ENCODE results near the gene JAK1.

JAK1 gene

DNA sequence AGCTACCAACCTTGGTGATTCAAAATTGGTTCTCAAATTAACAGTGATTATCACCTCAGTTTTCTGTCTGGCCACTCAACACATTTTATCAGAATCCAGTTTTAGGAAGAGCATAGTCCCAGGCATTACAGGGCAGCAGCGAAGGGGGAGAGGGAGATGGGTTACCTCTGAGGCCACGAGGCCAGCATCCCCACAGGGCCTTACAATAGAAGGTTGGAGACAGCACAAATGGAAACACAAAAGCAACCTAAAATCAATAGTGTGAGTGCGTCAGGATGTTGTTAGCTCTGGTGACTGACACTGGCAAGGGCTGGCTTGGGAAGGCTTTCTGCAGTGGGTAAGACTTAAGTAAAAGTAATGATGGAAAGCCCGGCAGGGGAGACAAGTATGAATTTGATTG is 79.5 kb downstream of the JAK1 start:
- no peak for DNase-seq

DNA sequence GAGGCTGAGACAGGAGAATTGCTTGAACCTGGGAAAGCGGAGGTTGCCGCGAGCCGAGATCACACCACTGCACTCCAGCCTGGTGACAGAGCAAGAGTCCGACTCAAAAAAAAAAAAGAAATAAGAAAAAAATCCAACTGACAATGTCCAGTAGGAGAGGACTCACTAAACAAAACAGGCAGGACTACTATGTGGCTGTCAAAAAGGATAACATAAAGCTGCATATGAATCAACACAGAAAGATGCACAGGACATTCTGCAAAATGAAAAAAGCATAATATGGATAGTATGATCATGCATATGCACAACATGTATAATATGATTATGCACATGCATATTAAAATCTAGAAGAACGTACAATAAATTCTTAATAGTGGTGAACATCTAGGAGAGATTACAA is 80.7 kb downstream of the JAK1 start:
- no peak for DNase-seq

DNA sequence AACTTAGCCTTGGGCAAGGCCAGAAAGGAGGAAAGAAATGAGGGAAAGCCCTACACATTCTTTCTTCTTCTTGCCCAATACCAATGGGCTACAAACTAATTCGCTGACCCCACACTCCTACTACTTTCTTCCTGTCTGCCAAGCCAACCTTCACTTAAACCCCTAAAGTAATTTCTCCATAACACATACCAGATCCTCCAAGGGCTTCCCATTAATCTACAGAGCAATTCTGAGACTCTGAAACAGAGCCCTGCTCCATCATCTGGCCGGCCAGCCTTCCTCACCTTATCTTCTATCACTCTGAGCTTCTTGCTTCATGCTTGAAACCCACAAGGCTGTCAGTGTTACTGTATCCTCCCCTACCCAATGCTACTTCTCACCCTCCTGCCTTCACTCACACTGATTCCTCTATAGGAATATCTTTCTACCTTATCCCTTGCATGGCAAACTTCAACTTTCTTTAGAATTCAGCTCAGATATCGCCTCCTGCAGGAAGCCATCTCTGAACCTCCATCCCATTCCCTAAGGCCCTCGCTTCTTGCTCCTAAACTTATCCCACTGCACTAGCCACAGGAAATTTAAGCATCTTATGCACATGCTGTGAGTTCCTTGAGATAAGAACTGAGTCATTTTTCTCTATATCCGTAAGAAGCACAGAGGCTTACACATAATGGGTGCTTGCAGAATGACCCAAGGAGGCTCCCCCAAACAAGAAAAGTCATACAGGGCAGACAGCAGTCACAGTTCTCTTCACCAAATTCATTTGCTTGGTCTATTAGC is 81.9 kb downstream of the JAK1 start:
- DNase-seq, result no peak

DNA sequence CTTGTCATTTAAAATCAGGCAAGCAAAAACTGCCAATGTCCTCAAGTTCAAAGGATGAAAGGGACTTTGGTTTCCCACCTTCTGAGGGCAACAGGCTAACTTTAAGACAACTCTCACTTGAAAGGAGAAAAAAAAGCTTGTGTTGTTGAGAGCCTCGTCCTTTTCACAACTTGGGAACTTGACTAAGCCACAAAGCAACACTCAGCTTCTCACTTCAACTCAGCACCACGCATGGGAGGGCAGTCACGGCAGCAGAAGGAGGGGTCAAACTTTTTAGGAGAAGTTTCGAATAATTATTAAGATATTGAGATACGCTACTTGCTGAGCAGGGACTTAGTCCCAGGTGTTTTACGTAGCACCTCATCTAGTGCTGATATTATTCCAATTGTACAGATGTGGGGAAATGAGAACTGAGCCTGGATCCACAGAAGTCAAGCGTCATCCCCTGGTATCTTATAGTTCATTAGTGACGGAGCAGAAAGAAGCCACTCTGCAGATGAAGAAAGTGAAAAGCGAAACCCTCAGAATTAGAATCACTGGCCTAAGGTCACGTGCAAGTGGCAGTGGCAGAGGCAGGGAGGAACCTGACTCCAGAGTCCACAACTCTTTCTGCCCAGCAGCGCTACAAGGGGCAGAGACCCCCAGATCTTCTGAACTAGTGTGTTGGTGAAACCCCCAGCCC is 83.6 kb downstream of the JAK1 start:
- no peak for DNase-seq

DNA sequence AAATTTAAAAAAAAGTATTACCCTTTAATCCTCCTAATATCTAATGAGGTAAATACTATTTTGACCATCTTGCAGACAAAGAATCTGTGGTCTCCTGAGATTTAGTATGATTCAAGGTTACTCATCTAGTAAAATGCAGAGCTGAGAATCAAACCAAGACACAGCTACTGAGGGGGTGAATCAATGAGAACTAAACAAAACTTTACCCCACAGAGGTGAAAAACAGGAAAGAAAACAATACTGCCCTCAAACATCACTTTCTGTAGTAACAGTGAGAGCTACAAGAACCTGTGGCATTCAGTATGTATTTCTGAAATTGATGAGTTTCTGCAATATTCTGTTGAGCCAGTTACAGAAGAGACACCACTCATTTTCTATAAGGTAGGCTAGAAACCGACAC is 85.1 kb downstream of the JAK1 start:
- no peak for DNase-seq

DNA sequence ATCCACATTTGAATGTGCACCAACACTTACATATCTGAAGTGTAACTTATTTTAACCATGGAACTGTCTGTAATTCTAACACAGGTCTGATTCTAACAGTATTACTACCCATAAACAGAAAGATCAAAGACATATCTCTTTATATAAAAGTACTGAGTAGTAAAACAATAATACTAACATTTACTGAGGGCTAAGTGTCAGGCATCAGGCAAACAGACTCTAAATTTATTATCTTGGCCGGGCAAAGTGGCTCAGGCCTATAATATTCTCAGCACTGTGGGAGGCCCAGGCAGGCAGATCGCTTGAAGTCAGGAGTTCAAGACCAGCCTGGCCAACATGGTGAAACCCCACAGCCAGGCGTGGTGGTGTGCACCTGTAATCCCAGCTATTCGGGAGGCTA is 85.9 kb downstream of the JAK1 start:
- no peak for DNase-seq

DNA sequence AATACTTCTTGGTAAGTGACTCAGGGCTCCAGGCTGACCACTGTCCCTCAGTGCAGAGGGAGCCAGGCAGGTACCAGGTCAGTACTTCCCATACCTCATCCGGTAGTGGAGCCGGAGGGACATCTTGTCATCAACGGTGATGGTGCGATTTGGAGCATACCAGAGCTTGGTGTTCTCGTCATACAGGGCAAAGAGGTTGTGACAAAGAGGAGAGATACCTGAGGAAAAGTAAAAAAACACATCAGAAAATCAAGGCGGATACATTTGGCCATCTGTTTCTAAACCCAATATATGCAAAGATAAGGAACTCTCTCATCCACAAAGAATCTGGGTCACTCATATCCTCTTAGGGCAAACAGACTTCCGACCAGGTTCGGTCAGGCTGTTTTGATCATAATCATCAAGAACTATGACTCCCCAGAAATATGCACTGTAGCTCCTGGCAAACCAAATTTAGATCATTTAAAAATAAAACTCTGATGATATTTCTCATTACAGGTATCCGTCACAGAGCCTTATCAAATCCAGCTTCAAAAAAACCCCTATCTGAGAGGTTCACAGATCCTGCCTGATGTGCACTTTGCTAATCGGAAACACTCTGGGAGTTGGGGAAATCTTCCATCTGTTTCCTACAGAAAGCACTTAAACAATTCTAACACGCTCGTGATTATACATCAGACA is 87.3 kb downstream of the JAK1 start:
- DNase-seq, result no peak

DNA sequence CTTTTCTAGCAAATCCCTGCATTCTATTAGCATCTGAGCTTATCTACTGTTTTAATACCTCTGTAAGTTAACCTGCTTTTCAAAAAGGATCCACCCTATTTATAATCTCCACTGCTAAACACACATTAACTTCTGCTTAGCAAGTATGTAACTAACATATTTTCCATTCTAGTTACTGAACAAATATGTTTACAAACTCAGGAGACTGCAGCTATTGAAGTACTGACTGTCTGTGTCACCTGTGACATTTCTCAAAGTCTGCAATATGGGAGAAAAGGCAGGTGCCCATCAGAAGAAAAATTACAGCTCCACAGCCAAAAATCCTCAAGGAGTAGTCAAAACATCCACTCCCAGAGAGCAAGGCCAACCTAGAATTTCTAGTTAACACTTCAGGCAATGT is 88.3 kb downstream of the JAK1 start:
- no peak for DNase-seq

DNA sequence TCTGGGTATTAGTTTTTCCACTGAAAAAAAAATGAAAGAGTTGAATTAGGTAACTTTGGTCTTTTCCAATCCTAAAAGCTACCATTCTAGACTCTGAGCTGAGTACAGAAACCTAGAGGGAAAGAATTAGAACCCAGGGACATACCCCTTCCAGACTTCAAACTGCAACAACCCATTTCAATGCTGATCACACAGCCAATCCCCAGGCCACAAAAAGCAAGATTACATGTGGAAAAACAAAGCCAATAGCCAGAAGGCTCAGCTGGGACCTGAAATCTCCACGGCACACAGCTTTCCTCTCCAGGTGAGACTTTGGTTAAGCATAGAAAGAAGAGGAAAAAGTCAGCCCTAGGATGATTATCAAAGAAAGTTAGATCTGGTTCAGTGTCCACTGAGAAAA is 88.8 kb downstream of the JAK1 start:
- DNase-seq, result no peak

DNA sequence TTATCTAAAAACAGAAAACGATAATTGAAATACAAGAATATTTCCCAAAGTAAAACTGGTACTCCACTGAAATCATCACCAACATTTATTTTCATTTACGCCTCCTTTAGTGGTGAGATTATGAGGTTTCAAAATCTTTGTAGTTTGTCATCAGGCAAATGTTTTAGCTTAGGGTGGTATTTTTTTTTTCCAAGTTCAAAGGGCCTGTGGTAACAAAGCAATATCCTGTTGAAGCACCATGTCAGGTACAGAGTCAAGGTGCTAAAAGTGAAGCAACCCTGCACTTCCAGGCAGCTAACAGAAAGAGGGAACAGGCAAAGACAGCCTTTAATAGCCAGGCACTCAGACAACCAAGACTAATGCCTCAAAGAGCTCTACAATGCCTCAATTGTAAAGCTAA is 89.2 kb downstream of the JAK1 start:
- DNase-seq, result peak; percentile 72

DNA sequence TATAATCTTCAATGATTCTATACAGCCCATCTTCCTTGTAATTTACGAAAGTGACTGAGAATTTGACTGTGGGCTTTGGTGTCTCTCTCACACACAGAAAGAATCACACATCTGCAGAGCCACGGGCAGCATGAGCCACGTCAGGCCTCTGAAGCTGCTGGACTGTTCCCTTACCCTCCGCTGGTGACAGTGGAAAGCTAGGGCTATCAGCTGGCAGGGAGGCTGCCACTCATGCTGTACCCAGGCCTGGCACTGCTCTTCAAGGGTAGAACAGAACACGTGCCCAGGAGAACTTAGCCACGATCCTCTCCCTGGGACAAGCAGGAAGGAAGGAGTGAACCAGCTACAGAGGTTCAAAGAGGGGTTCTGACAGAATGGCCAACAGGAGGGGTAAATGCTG is 90.7 kb downstream of the JAK1 start:
- DNase-seq, result no peak

DNA sequence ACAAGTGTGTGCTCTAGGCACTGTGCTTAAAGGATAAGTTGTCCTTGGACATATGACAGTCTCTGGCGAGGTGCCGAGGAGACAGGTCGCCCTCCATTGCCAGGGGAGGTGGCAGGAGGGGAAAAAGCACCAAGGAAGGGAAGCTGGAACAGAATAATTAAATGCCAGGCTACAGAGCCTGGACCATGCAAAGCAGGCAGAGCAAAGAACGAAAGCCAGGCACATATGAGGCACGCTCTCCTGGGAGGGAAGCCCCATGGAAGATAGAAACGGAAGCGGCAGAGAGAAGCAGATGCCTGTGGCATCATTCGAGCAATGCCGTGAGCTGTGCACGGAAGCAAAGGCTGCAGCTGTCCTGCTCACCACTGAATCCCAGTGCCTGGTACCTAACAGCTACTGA is 91.2 kb downstream of the JAK1 start:
- DNase-seq, result no peak

DNA sequence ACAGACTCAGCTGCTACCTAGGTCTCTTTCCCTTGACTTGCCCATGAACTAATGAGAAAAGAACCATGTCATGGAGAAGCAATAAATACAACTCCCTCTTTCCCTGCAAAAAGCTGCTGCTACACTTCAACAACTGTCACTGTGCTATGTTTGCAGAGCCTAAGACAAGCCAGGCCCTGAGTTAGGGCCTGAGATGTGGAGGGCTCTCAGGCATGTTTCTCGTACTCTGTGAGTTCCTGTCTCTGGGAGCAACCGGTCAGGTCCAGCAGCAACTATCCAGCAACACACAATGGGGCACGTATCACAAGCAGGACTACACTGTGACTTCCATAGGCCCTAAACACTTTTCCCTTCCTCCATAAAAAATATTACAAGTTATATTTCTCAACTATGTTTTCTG is 91.7 kb downstream of the JAK1 start:
- DNase-seq, result no peak

DNA sequence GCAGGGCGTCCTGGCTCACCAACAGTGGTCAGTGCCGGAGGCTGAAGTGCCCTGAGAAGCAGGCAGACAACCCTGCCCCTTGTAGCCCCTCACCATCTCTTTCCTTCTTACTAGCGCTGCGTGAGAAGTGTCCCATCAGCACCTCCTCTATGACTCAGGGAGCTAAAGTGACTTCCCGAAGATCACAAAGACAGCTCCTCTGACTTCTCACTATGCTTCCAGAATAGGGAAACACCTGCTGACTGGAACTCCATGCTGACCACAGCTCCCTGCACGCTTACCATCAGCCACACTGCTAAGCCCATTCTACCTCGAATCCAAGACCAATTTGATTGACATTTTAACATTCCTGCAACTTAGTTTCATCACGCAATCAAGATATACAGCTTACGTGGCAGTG is 92.8 kb downstream of the JAK1 start:
- DNase-seq, result no peak

DNA sequence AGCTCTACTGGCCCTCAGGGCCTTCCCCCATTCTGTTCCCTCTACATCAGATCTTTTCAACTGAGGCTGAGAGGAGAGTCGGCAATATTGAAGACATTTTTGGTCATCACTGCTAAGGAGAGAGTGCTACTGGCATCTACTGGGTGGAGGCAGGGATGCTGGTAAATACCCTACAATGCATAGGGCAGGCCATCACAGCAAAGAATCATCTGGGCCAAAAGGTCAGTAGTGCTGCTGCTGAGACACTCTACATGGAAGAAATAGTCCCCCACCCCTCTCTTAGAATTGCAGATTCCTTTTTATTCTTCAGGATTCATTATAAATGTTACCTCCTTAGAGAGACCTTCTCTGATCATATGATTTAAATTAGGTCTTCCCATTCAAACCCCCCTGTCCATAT is 94.3 kb downstream of the JAK1 start:
- no peak for DNase-seq

DNA sequence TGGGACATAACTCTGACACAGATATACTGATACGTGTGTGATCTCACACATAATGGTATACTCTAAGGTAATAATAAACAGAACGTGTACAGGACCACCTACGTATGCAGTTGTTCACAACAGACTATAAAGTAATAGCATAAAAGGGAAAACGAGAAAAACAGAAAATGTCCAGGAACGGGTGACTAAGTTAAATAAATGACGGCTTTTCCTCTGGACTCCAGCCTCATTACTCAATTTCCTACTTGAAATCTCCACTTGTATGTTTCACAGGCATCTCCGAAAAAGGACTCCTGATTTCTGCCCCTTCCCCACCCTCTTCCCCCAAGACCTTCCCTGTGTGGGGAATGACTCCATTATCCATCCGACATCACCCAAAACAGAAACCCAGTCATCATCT is 95.1 kb downstream of the JAK1 start:
- no peak for DNase-seq

DNA sequence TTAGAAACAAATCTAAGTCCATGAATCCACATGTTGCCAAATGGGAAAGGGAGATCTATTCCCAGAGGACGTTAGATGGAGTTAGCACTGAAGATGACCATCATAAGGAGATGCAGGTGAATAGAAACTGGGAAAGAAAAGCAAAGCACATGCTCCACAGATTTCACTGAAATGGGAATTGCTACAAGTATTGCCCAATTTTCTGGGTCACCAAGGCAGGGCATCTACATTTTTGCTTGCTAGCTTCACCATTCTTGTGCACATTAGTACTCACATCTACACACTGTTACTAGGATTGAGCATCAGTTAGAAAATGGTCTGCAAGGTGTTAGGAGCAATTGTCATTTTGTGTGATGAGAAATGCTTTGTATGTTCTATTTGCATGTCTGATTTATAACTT is 99.1 kb downstream of the JAK1 start:
- no peak for DNase-seq

DNA sequence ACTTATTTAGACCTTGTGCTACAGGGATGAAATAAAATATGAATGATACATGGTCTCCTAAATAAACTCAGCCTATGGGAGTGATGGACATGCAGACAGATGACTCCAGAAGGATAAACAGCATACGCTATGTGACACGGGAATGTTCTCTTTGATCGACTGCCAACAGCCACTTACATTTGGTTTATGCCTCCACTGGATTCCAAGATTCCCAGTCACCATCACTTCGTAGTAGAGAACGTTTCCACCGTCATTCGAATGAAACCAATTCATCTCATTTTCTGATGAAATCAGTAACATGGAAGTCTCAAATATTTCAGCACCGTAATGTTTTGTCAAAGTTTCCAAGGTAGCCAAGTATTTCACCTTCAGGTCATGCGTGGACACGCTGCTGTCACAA is 99.7 kb downstream of the JAK1 start:
- no peak for DNase-seq

DNA sequence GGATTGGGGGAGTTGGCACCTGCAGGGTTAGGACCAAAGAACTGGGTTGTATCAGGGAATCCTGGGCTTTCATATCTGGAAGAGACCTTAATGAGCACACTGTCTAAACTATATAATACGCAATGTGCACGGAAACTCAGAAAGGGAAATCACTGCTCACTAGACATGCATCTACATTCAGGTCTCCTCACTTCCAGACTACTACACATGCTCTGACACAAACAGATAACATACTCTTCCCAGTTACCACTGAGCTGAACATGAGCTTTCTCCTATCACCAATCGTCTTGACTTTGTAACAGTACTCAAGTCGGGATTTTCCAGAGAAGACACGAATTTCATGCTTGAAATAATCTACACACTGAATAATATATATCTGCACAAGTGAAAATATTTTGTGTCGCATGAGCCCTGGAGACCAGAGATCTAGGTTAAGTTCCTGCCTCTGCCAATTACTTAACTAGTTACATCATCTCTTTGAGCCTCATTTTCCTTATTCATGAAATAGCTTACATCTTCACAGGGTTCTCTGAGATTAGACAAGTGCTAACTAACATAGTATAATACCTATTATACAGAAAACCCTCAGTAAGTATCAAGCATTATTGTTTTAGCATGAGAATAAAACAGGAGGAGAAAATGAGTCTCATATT is 101.1 kb downstream of the JAK1 start:
- no peak for DNase-seq

DNA sequence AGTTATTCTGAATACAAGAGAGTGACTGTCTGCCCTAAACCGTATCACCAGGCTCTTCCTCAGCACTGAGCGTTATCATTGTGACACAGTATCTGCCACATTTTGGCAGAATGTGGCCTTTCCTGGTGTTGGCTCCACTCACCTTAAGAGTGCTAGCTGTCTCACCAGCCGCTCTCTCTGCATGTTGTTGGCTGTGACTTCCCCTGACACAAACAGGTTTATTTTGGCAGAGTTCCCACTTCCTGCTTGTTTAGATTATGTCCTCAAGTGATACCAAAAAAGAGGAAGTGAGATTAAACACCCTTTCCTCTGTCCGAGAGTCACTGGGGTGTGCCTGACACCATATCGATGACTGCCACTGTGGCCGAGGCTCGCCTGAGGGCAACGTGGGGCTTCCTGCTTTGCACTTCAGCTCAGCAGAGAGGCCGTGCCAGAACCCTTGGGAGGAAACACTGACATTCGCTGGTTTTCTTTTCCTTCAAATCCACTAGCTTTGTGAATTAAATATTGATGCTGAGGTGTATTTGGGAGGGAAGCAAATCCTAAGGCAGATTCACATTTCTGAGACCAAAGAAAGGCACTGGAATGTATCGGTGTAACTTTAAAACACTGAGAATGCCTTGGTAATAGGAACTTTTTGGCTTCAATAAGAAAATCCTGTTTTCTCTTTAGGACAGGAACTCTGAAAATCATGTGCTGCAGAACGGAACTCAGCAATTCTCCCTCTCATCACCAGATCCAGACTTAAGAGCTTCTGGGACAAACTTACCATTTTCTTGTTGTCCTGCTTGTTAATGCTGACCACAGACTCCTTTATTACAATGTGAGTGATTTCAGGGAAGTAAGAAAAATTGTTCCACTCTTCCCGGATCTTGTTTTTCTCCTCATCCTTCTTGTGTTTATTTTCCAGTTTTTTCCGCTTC is 102.1 kb downstream of the JAK1 start:
- peak; percentile 79 for DNase-seq

DNA sequence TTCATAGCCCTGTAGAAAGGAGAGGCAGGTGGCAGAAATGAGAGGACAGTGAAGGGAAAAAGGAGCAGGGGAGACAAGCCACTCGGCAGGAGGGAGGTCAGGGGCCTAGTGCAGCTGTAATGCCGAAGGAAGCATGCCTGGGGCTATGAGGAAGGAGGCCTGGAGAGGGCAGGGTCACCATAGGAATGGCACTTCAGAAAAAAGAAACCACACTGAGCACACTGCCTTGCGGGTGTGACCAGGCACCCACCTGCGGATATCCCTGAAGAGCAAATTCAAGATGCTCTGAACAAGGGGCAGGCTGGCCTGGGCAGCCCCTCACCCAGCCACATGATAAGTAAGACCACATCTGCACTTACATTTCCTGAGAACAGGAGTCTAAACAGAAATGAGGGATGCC is 104.7 kb downstream of the JAK1 start:
- DNase-seq, result no peak

DNA sequence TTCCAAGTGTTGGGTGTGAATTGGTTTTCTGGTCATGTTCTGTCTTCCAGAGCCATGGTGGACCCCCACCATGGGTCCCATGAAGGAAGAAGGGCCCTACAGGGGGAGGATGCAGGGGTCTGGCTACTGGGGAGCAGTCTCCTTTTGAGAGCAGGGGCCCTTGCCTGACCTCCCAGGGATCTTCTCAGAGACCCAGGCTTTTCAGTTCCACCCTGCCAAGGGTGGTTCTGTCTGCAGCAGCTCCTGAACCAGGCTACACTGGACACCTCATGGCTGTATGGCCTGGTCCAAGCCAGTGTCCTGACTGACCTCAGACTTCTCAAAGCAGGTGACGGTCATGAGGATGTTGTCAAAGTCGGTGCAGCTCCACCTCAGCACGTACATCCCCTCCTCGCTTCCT is 109.0 kb downstream of the JAK1 start:
- no peak for DNase-seq

DNA sequence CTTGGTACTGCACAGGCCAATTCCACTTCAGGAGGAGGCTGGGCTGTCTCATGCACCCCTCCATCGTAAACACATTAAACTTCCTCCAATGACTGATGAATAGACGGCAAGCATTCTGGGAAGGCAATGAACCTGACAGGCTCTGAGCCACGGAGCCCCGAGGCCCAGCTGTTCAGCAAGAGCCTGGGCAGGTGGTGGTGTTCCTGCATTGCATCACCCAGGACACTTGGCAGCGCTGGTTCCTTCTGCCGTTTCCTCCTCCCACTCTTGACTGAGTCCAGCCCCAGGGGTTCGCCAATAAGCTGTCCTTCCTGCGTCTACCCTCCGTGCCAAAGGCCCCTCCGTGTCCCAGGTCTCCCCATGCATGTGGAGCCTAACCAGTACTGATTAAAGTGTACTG is 109.8 kb downstream of the JAK1 start:
- no peak for DNase-seq

All from CD4-positive, alpha-beta T cell treated with Interleukin-10 for 1 hour (primary cell).